ENCODE measurements around the gene MECR.

DNA sequence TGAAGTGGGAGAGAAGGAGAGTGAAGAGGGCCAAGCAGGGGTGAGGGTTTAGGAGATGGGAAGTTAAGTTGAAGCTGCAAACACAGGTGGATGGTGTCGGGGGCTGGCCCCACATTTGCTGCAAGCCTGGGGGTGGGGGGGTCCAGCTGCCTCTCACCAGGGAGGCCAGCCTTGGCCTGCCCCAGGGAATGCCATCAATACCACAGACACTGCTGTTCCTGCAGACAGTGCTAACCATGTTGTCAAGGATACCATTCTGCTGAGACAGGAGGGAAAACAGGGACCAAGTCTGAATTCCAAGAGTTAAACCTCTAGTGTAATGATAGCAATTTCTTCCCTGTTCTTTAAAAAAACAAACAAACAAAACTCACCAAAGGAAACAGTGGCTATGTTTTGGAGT is 8.0 kb downstream of the MECR start:
- TF ChIP-seq, protein P1, sequence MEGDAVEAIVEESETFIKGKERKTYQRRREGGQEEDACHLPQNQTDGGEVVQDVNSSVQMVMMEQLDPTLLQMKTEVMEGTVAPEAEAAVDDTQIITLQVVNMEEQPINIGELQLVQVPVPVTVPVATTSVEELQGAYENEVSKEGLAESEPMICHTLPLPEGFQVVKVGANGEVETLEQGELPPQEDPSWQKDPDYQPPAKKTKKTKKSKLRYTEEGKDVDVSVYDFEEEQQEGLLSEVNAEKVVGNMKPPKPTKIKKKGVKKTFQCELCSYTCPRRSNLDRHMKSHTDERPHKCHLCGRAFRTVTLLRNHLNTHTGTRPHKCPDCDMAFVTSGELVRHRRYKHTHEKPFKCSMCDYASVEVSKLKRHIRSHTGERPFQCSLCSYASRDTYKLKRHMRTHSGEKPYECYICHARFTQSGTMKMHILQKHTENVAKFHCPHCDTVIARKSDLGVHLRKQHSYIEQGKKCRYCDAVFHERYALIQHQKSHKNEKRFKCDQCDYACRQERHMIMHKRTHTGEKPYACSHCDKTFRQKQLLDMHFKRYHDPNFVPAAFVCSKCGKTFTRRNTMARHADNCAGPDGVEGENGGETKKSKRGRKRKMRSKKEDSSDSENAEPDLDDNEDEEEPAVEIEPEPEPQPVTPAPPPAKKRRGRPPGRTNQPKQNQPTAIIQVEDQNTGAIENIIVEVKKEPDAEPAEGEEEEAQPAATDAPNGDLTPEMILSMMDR (conservative IDR thresholded peaks at IDR 0.05) = no peak
- no peak for TF ChIP-seq ZFX (IDR thresholded peaks at IDR 0.05)

Measured in C4-2B (cell line).